DMS114 treated with DMSO at 0.1 percent for 48 hours (cell line): ENCODE measurements around the gene BMP10.

Experiments used
- DNase-seq: peaks from one replicate; lab custom pipeline; 2025; ENCODE audit not compliant: unreplicated experiment; lab: John Stamatoyannopoulos, UW

Gene BMP10, protein sequence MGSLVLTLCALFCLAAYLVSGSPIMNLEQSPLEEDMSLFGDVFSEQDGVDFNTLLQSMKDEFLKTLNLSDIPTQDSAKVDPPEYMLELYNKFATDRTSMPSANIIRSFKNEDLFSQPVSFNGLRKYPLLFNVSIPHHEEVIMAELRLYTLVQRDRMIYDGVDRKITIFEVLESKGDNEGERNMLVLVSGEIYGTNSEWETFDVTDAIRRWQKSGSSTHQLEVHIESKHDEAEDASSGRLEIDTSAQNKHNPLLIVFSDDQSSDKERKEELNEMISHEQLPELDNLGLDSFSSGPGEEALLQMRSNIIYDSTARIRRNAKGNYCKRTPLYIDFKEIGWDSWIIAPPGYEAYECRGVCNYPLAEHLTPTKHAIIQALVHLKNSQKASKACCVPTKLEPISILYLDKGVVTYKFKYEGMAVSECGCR

DNA sequence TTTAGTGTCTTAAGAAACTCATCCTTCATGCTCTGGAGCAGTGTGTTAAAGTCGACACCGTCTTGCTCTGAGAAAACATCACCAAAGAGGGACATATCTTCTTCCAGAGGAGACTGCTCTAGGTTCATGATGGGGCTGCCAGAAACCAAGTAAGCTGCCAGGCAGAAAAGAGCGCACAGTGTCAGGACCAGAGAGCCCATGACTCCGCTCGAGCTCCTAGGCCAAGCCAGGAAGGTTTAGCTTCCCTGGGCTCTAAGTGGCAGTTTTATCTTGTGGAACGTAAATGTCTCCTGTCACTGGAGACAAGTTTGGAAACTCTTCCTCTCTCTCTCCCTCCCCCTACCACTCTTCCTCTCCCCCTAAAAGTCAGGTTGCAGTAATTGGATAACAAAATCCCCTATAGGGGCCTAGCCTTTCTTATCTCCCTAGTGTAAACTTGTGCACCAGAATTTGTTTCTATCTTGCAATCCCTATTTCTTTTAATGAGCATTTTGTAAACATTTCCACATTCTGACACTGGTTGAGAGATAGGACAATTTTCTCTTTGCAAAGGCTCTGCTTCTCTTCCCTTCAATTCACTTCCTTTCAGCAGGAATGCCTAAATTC, at the start of gene BMP10:
Gene BMP10 (minus strand): TSS at position 239 of the 606 bp plus-strand sequence. CDS start 39 bp downstream, at position 200.
- DNase-seq, result no peak

DNA sequence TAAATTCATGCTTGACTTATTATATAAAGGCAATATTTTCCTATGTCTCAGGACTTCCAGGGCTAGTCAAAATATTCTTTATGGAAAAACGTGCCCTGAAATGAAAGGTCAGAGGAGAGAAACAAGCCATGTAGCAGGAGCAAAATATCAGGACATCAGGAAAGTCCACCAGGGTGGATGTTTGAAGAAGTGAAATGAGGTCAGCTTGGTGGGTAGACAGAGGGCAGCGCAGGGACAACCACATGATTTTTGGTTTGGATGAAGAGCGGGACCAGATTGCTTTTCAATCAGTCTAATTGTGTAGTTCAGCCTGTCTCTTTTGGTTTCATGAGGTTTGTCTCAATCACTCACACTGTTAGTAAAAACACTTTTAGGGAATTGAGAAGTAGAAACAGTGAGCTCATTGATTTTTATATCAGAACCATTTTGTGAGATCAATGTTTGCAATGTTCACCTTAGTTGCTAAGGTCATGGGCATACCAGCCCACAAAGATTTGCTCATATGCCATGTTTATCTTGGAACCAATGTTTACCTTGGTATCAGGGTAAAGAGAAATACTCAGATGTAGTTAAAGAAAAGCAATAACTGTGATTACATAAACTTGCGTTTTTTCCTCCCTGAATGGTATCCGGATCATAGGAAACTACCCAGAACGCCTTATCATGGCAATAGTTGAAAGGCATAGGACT, 49.4 kb upstream of the BMP10 start:
- no peak for DNase-seq

DNA sequence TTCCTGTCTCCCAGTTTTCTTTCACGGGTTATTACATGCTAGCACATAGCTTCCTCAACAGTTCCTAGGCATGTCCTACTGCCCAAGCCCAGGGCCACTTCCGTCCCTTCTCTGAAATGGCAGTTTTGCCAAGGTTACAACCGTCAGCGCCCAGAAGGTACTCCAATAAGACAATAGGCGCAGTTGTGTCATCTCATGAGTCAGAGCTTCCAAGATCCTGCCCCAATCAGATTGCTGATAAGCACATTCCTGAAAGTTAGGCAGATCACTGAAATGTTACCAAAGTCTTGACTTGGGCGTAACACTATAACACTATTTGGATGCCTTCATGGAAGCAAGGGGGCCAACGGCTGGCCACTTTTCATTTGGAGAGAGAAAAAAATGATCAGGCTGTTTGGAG, 47.3 kb upstream of the BMP10 start:
- no peak for DNase-seq

DNA sequence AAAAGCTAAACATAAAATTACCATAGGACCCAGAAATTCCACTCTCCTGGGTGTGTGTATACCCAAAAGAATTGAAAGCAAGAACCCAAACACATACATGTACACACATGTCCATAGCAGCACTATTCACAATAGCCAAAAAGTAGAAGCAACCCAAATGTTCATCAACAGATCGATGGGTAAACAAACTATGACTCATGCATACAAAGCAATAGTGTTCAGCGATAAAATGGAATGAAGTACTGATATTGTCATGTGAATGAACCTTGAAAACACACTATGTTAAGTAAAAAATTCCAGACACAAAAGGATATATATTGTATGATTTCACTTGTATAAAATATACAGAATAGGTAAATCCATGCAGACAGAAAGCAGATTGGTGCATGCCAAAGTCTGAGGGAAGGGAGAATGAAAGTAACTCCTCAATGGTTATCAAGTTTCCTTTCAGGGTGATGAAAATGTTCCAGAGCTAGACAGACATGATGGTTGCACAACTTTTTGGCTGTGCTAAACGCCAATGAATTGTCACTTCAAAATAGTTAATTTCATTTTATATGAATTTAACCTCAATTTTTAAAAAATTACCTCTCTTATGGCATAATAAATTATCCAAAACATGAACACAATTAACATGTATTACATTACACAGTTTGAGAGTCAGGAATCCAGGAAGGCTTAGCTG, 46.0 kb upstream of the BMP10 start:
- DNase-seq, result no peak

DNA sequence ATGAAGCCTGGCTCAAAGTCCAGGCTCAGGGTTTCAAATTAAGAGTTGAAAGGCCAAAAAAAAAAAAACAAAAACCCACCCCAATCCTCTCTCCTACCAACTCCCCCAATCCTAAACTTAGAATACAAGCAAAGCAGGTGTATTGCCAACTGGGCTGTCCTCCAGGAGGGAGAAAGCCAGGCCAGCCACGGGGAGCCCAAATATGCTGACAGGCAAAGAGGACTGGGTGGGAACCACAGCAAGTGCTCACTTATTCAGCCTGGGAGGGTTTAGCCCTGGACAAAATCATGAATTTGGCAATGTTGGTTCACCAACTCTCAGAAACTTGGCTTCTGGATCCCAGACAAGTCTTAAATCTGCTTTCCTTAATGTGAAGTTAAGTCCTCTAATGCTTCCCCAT, 45.0 kb upstream of the BMP10 start:
- no peak for DNase-seq

DNA sequence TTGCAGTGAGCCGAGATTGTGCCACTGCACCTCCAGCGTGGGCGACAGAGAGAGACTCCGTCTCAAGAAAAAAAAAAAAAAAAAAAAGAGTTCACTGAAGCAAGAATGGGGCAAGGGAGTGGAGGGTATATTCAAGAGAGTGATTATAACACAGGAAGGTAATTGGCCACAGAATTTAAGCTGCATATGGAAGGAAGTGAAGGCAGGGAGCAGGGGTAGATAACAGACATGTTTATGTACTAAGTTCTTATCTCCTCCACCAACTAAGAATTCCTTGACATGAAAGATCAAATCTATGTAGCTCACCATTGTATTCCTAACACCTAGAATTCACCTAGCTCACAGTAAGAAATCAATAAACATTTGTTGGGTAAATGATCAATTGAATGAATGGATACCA, 44.2 kb upstream of the BMP10 start:
- DNase-seq, result no peak

DNA sequence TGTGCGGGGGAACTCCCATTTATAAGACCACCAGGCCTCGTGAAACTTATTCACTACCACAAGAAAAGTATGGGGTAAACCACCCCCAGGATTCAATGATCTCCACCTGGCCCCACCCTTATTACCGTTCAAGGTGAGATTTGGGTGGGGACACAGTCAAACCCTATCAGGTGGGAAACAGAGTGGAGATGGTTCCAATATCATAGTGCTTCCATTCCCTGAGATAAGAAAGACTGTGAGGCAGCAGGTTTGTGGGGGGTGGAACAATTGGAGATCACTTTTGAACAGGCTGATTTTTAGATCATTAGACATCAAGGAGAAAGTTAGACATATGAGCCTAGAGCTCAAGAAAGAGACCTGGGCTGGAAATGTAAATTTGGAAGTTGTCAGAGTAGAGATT, 42.2 kb upstream of the BMP10 start:
- no peak for DNase-seq

DNA sequence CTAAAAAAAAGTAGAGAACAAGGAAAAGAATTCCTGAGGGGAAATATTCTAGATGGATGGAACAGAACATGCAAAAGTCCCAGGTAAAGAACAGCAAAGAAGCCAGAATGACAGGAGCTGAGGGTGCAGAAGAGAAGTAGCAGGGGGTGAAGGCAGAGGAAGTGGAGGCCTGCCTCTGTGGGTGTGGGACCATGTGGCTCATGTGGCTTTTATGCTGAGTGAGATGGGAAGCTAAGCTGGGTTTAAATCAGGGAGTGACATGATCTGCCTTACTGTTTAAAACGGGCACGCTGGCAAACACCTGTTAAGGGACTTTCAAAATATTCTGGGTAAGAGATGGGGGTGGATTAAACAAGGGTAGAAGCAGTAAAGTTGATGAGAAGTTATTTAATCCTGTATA, 41.5 kb upstream of the BMP10 start:
- no peak for DNase-seq

DNA sequence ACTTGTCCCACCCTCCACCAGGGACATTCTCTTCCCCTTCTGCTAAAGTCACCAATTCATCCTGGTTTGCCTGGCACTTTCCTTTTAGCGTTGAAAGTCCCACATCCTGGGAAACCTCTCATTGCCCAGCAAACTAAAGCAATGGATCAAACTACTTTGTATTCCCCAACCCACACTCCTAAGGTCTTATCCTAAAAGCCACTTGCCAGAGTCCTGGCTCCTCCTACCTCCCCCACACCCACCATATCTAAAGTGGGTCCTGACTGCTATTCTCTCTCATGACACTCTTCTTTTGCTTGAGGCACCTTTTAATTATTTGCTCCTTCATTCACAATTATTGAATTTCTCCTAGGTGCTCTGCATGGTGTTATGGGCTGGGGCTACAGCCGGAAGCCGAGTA, 40.9 kb upstream of the BMP10 start:
- DNase-seq, result no peak

DNA sequence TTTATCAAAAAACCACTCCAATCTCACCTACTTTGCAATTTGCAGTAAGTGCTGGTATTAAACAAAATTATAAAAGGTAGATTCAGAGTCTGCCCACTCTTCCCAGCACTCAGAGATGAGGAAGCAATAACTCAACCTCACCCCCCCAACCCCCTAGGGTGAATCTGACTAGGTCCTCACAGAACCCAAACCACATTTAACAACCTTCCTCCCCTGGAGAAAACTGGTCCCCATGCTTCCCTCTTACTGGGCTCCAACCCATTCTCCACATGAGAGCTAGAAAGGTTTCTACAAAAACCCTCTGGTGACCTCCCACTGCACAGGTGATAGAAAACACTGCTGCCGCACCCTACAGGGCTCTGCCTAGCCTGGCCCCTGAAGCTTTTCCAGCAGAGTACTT, 40.5 kb upstream of the BMP10 start:
- no peak for DNase-seq

DNA sequence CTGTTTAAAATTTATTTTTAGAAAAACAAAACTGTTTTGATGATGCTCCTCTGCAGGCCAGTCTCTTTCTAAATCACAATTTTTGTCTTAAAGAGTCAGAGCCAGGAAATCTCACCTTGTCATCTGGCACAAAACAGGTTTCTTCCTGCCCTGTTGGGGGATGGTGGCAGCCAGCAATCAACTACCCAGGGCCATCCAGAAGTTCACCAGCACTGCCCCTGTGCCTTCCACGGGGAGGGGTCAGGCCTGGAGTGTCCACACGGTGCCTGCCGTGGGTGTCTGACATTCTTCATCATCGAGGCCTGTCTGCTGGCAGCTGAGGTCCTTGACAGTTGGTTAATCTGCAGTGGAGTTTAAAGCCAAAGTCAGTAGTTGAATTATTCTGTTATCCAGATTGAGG, 40.0 kb upstream of the BMP10 start:
- DNase-seq, result no peak

DNA sequence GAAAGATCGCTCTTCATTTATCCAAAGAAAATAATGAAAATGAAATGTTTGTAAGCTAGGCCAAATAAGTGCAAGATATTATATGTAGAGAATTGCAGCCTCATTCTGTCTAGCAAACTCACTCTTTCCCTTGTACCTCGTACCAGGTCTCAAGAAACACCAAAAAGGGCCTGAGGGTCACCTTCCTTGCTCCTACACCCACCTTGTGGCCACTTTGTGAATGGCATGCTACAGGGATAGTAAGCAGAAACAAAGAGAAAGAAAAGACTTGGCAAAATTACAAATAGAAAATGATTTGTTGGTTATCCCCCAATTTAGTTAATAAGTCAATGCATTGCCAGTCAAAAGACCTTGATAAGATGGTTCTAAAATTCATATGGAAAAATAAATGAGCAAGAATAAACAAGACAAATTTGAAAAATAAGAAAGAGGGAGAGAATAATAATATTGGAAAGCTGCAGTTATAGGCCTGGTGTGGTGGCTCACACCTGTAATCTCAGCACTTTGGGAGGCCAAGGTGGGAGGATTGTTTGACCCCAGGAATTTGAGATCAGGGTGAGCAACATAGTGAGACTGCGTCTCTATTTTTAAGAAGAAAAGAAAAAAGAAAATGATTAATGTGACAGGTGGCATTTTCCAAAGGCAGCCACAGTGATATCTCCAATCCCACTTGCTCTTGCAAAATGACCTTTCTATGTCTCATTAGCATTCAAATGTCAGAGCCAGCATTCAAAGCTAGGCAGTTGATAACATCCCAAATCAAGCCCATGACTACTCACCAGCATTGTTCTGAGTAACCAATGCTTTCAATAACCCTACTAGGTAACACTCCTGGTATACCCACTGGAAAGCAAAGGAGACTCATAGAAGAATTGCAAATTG, 38.8 kb upstream of the BMP10 start:
- DNase-seq, result peak; percentile 34

DNA sequence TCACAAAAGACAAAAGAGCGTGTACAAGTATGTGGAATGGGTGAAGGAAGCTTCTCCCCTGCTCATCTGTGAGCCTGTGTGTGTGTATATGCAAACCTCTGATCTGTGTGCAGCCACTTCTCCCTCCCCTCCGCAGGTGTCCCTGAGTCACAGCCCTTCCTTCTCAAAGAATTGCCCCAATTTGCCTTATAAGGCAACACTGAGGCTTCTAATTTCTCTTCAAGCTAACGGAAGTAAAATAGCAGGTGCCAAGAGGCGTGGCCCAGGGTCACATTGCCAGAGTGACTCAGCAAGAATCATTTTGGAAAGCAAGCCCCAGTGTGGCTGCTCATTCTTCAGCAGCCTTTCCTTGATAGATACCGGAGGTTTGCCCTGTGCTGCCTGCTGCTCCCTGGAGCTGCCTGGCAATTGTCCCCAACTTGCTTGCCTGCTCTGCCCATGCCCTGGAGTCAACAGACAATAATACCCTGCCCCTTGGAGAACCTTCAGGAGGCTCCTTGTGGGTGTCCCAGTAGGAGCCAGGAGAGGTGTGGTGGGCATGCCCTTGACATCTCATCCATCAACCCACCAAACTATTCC, 37.3 kb upstream of the BMP10 start:
- no peak for DNase-seq

DNA sequence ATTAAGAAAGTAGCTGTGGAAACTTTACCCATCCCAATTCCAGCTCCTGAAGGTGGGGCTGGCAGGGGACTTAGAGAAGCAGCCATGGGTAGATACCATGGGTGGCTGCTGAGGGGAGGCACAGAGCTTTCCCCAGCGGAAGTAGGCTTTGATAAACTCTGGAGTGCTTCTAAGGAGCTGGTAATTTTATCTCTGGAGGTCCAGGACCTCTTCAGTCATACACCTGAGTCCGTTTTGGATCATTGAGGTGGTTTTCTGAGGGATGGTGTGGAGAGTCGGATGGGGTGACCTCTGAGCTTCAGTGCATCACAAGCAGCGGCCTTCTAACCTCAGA, 36.7 kb upstream of the BMP10 start:
- no peak for DNase-seq

DNA sequence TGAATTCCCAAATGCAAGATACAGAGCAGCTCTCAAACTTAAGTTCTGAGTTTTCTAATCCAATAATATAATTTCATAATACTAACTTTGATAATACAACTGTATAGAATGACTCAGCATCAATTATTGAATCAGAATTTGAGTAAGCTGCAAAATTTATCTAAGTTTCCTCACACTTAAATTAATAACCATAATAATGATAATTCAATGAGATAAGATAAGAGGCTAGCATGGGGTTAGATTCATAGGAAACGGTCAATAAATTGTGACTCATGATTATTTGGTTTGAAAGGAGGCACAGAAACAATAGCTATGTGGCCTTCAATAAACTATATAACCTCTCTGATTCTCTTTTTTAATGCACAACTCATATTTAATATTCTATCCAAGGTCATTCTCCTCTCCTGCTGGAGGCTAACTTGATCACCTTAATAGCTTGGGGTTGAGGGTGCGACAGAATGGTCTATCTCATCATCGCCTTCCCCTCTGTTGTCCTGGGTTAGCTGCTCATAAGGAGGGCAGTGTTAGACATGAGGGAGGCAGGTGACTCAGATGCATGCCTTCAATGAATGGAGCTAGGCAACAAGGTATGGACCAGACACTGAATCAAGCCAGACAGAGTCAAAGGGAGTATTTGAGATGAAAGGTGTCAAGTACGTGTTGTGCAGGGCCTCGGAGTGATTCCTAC, 36.2 kb upstream of the BMP10 start:
- no peak for DNase-seq

DNA sequence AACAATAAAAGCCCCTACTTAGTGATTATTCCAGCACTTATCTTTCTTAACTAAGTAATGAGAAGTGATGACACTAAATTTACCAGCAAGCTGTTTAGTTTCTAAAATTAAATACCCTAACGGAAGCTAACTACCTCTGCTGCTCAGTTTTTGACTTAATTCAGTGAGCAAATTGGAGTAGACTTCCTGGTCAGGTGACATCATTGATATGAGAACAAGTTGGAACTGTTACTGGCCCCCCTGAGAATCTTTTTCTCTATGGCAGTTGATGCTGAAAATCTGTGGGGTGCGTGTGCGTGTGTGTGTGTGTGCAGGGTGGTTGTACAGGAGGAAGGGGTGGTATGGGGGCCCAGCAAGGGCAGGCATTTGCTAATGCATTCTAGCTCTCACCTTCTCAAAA, 35.5 kb upstream of the BMP10 start:
- DNase-seq, result no peak

DNA sequence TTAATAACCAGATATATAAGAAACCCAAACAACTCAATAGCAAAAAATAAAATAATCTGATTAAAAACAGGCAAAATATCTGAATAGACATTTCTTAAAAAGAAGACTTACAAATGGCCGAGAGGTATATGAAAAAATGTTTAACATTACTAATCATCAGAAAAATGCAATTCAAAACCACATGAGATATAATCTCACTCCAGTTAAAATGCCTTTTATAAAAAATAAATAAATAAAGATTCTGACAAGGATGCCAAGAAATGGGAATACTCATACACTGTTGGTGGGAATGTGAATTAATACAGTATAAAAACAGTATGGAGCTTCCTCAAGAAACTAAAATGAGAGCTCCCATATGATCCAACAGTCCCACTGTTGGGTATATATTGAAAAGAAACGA, 33.9 kb upstream of the BMP10 start:
- DNase-seq, result no peak

DNA sequence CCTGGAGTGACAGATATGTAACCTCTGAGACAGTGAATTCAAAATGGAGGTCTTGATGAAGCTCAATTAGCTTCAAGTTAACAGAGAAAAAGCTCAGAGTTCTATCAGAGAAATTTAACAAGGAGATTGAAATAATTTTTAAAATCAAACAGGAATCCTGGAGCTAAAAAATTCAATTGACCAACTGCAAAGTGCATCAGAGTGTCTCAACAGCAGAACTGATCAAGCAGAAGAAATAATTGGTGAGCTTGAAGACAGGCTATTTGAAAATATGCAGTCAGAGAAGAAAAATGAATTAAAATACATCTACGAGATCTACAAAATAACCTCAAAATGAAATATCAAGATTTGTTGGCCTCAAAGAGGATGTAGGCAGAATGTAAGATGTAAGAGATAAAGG, 30.4 kb upstream of the BMP10 start:
- no peak for DNase-seq

DNA sequence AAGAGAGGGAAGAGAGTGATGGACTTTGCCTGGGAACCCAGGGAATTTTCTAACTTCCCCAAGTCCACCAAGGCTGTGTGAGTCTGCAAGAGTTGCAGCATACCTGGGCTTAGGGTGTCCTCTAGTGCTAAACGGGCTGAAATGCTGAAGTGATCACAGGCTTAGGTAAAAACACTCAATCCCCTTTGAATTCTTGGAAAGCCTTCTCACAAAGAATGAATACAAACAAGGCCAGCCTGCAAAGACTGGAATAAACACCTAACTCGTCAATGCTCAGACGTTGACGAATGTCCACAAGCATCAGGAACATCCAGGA, 30.0 kb upstream of the BMP10 start:
- DNase-seq, result no peak
